Chondrocyte (in vitro differentiated cells): ENCODE measurements around the gene BAIAP2. TPM values are rescaled to one million over a fixed set of nuclear protein-coding genes. Genes with fewer than 3 reads are reported as not detected.
A peak's percentile ranks its signal among the peaks of the same experiment; 100 is the strongest.

Experiments used
- DNase-seq: peaks from one replicate; pipeline ENCODE4 v3.0.0; 2021; ENCODE audit warnings: mixed read lengths, low spot score
- H3K27ac Mint-ChIP-seq: one replicate; pipeline ENCODE4 v1.8.0; 2021; ENCODE audit warnings: mild to moderate bottlenecking, moderate library complexity, mixed read lengths; ENCODE audit not compliant: unreplicated experiment
- H3K27me3 Mint-ChIP-seq: 2 replicates; pipeline ENCODE4 v1.8.0; 2021; ENCODE audit warnings: low read depth, mixed read lengths
- H3K36me3 Mint-ChIP-seq: 2 replicates; pipeline ENCODE4 v1.8.0; 2021; ENCODE audit warnings: low read depth, mixed read lengths
- H3K4me1 Mint-ChIP-seq: 2 replicates; pipeline ENCODE4 v1.8.0; 2021; ENCODE audit warnings: low read depth, mild to moderate bottlenecking, mixed read lengths
- H3K4me3 Mint-ChIP-seq: one replicate; pipeline ENCODE4 v1.8.0; 2021; ENCODE audit warnings: mild to moderate bottlenecking, moderate library complexity, mixed read lengths; ENCODE audit not compliant: unreplicated experiment
- H3K9me3 Mint-ChIP-seq: 2 replicates; pipeline ENCODE4 v1.8.0; 2021; ENCODE audit warnings: low read depth, mixed read lengths
- CTCF ChIP-seq: fragments of 200-600 bp; sonication (generic); IDR thresholded peaks from 2 replicates; pipeline ENCODE4 v1.5.0; 2021; ENCODE audit warnings: antibody characterized with exemption, mild to moderate bottlenecking, moderate library complexity
- total RNA-seq: library from RNA; stranded (reverse); gene quantifications from 3 replicates; pipeline ENCODE4 v1.2.1, GENCODE V29; 2021

The BAIAP2 gene
- total RNA-seq, 1 donor from 2014 or later: 29.5 TPM

- Mint-ChIP-seq H3K27ac (peak overlapping the region; percentile 96), H3K4me3 (no peak overlapping the region), H3K4me1 (peaks cover 48% of the 10 kb centered on the region), H3K27me3 (no peaks in the 10 kb centered on the region), H3K9me3 (no peaks in the 10 kb centered on the region), H3K36me3 (peaks cover 1% of the 10 kb centered on the region)
- TF ChIP-seq CTCF: no peak
- no peak for DNase-seq
Observed at GRCh38 chr17:81095383-81095762, 60.4 kb downstream of the BAIAP2 start.

GRCh38 chr17:81096741-81097133 is 61.8 kb downstream of the BAIAP2 start:
- H3K9me3 Mint-ChIP-seq: no peaks in the 10 kb centered on the region
- no peaks in the 10 kb centered on the region for H3K27me3 Mint-ChIP-seq
- H3K4me3 Mint-ChIP-seq: no peak overlapping the region
- TF ChIP-seq CTCF: no peak
- peak overlapping the region; percentile 96 for H3K27ac Mint-ChIP-seq
- no peak for DNase-seq
- H3K4me1 Mint-ChIP-seq: peaks cover 48% of the 10 kb centered on the region
- H3K36me3 Mint-ChIP-seq: peaks cover 1% of the 10 kb centered on the region

DNA sequence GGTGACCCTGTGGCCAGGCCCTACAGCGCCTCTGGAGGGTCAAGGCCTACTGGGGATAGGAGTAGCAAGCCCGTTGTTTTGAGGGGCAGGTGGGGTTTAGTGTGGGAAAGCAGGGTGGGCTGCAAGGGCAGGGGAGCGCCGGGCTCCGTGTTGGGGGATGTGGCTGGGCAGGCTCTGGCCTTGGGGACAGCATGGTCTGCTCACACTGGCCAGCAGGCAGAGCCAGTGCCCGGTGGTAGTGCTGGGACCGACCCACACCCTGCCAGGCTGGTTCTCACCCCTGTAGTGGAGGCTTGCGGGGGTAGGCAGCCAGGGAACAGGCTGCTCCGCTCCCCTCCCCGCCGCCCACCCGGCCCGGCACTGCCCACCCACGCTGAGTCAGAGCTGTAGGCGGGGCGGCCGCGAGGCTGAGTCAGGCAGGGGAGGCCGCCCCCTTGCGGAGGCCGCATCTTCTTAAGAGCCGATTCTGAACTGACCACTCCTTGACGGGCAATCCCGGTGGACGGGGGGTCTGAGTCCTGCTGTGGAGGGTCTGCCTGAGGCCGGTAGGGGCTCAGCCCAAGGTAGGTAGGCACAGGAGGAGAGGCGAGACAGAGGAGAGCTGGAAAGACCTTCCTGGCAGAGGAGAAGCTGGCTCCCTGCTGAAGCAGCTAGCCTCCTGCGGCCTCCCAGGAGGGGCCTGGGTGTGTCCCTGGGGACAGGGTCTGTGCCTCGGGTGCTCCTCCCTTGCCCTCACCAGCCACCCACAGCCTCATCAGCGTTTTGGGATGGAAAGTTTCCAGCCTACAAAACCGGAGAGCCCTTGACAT is 62.4 kb downstream of the BAIAP2 start:
- DNase-seq: no peak
- peak overlapping the region; percentile 28 for H3K4me3 Mint-ChIP-seq
- peaks cover 1% of the 10 kb centered on the region for H3K36me3 Mint-ChIP-seq
- peak overlapping the region; percentile 85 for H3K27ac Mint-ChIP-seq
- H3K27me3 Mint-ChIP-seq: no peaks in the 10 kb centered on the region
- H3K9me3 Mint-ChIP-seq: no peaks in the 10 kb centered on the region
- H3K4me1 Mint-ChIP-seq: peaks cover 47% of the 10 kb centered on the region
- TF ChIP-seq CTCF: peak; percentile 92

DNA sequence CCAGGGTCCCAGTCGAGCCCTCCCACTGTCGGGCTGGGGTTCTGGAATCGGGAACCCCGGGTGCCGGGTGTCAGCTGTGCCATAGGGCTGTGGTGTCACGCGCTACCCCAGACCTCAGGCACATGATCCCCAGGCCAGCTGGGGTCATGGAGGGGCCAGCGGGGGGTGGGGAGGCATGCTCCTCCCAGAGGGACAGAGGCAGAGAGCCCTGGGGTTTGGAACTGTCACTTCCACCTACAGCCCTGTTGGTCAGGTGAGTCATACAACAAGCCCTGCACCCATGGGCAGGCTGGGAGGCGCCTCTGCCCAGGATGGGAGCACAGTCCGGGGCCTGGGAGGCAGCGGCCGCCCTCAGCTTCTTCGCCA is 63.0 kb downstream of the BAIAP2 start:
- no peak overlapping the region for H3K4me3 Mint-ChIP-seq
- peaks cover 1% of the 10 kb centered on the region for H3K36me3 Mint-ChIP-seq
- no peak for DNase-seq
- H3K27me3 Mint-ChIP-seq: no peaks in the 10 kb centered on the region
- TF ChIP-seq CTCF: no peak
- no peaks in the 10 kb centered on the region for H3K9me3 Mint-ChIP-seq
- H3K27ac Mint-ChIP-seq: no peak overlapping the region
- peaks cover 43% of the 10 kb centered on the region for H3K4me1 Mint-ChIP-seq

GRCh38 chr17:81099888-81100287 is 64.9 kb downstream of the BAIAP2 start:
- no peak overlapping the region for H3K27ac Mint-ChIP-seq
- TF ChIP-seq CTCF: no peak
- no peak overlapping the region for H3K4me3 Mint-ChIP-seq

More at GRCh38 chr17:81099888-81100287, 64.9 kb downstream of the BAIAP2 start:
- no peaks in the 10 kb centered on the region for H3K27me3 Mint-ChIP-seq
- no peaks in the 10 kb centered on the region for H3K9me3 Mint-ChIP-seq
- H3K36me3 Mint-ChIP-seq: peaks cover 1% of the 10 kb centered on the region
- peaks cover 35% of the 10 kb centered on the region for H3K4me1 Mint-ChIP-seq
- DNase-seq: no peak
